Heart left ventricle (tissue), 13 donors: Measurements from ENCODE around the gene SCN1A.

Experiments used
- POLR2A ChIP-seq, 2 donors: fragments of 450-650 bp; IDR thresholded peaks; one replicate each; pipeline ENCODE4 v1.6.1; 2017; ENCODE audit warnings: antibody characterized with exemption in 2 of 2, mild to moderate bottlenecking in 2 of 2, moderate library complexity in 2 of 2
- TF ChIP-seq, protein P1 (sequence below), 12 donors: fragments of 200-600 bp; sonication (generic) in 4 of 12; IDR thresholded peaks; one replicate each; pipeline versions ENCODE4 v1.5.0 to v1.8.0; 2018 to 2022; ENCODE audit warnings: antibody characterized with exemption in 12 of 12, mild to moderate bottlenecking in 5 of 12
- donor health status: ischemic (EF 13 %, LVEDD 7.1; RV severe dilation, severe dysfunction).
- donor health status: DM: no; HTN: yes; CAD: no.
- donor health status: DM: no; HTN: no; CAD: no.
- donor health status: ischemic (EF 25% LVEDD 6.9; RV normal size, moderate dysfunction).
- donor health status: ischemic (EF 25% LVEDD 5.7; RV mildly dilated, moderate dysfunction).
- donor health status: ischemic (EF 35%, LVEDD 5.7; RV mildly dilated, moderate dysfunction).
- donor health status: nonischemic (EF 11% LVEDD 7.7; RV severe dilation, severe dysfunction).
- donor health status: DM: yes; HTN: yes; CAD: no.
- donor health status: PGD.
- donor health status: ischemic (EF 29% LVEDD 5.4; RV normal size, mild dysfunction).
- donor health status: nonischemic (EF 23%, LVEDD 6.1; RV moderate dilation, normal function).

DNA sequence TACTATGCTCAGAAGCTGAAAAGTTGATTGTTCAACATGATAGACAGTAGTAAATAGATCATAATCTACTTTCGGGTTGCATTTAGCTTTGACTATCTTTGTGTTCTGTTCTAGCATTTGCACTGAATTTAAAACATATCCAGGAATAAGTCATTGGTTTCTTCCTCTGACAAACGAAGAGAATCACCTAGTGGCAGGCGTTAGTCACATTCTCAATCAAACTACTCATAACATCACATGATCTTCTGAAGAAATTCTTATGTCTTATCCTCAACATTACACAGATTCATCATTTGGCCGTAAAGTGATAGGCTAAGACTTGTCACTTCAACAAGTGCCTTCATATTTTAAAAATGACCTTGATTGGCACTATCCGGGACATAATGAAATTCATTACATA is 110.6 kb downstream of the SCN1A start:
- TF ChIP-seq, protein P1, sequence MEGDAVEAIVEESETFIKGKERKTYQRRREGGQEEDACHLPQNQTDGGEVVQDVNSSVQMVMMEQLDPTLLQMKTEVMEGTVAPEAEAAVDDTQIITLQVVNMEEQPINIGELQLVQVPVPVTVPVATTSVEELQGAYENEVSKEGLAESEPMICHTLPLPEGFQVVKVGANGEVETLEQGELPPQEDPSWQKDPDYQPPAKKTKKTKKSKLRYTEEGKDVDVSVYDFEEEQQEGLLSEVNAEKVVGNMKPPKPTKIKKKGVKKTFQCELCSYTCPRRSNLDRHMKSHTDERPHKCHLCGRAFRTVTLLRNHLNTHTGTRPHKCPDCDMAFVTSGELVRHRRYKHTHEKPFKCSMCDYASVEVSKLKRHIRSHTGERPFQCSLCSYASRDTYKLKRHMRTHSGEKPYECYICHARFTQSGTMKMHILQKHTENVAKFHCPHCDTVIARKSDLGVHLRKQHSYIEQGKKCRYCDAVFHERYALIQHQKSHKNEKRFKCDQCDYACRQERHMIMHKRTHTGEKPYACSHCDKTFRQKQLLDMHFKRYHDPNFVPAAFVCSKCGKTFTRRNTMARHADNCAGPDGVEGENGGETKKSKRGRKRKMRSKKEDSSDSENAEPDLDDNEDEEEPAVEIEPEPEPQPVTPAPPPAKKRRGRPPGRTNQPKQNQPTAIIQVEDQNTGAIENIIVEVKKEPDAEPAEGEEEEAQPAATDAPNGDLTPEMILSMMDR (IDR thresholded peaks at IDR 0.05): no peak
- TF ChIP-seq POLR2A (IDR thresholded peaks at IDR 0.05): no peak
